GM19395 (cell line): ENCODE data around the gene GFAP.

Source experiments
- ATAC-seq: cut with Tn5 transposase; IDR thresholded peaks from one replicate; pipeline ENCODE4 v1.9.1; 2021; ENCODE audit warnings: mild to moderate bottlenecking, moderate library complexity; ENCODE audit not compliant: unreplicated experiment

Gene GFAP

DNA sequence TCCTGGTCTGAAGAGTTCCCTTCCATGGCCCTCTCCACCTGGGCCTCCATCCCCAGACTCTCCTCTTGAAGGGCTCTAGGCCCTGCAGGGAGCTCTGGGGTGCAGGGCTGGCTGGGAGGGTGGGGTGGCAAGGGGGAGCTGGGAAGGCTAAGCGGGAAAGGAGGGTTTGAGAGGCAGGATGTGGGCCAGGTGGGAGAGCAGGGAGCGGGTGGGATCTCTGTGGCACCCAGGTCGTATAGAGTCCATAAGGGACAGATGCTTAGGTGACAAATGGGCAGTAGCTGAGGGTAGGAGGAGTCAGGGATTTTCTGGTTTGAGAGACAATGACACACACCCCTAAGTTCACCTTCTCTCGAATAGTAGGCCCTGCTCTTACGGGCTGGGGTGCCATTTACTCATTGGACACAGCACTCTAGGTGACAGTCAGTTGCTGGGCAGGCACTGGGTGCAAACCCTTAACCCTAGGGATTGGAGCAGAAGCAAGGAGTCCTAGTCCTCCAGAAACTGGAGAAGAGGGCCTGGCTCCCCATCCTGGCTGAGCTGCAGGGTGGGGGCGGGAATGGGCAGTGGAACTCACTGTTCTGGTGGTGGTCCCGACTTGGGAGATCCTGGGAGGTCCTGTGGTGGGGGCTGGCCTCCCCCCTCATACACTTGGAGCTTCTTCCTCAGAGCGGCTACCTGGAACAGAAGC is 16.9 kb upstream of the GFAP start:
- no peak for ATAC-seq

DNA sequence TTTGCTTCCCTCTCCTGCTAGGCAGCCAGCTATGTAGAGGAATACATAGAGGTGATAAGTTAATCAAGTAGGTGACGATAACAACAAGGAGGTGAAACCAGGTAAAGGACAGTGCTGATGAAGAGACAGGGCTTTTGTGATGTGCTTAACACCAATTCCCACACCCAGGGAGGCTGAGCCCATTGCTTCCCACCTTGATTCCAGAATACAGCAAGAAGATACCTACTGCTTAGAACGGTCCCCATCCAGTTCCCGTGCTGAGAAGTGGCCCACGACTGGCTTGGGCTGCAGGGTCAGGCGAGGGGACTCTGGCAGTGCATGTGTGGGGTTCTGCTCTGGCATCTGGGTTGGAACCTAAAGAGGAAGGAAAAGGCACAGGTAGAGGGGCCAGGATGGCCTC is 16.1 kb upstream of the GFAP start:
- no peak for ATAC-seq

DNA sequence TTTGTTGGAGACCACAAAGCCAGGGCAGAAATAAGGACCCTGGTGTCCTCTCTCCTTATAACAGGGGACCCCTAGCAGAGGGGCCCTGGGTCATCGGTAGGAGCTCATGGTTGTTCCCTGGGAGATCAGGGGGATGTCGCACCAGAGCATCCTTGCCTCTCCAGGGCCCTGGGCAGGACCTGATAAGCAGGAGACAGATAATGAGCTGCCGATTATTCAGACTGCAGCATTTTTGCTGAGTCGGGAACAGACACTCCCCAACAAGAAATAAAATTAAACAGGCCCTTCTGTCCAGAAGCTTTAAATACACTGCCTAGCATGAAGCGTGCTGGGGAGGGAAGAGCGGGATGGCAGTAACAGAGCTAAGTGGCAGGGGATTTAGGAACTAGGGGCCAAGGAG is 15.4 kb upstream of the GFAP start:
- ATAC-seq: no peak

DNA sequence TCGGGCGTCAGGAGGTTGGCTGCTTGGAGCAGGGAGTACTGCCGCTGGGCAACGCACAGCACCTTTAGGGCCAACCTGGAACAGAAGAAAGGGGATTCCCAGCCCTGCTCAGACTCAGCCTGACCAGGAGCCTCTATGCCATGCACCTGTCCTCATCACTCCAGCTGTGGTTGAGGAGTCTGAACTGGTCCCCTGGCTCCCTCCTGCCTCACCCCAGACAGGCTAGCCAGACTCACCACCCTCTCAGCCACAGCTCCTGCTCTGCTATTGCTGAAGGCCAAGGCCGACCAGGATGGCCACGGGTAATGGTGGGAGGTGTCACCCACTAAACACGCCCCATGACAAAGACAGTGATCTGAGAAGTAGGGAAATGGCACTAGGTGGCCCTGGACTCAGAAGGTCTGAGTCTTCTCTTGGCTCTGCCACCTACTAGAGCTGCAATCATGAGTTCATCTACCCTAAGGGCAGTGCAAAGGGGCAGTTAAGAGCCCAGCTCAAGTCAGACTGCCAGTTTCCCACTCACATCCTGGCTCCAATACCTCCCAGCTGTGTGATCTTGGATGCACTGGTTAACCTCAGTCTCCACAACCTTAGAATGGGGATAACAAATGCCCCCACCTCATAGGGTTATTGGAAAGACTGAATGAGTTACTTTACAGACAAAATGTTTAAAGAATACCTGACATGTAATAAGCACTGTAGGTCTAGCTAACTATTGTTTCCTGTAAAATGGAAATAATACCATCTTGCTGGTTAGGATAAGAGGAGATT is 13.8 kb upstream of the GFAP start:
- ATAC-seq: no peak

DNA sequence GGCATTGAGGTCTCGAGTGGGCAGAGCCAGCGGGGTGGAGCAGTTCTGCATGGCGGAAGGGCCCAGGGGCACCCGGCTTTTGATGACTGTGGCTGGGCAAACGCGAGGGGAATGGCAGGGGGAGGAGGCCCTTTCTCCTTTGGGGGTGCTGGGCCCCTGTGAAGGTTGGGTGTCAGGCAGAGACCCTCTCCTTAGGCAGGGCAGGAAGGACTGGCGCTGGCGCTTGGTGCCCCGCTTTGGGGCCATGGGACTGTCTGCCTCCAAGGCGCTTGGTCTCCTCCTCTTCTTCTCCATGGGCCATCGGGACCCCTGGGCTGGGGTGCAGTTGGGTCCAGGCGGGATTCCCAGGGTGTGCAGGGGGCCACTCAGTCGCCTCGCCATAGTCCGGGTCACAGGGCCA is 12.8 kb upstream of the GFAP start:
- no peak for ATAC-seq

DNA sequence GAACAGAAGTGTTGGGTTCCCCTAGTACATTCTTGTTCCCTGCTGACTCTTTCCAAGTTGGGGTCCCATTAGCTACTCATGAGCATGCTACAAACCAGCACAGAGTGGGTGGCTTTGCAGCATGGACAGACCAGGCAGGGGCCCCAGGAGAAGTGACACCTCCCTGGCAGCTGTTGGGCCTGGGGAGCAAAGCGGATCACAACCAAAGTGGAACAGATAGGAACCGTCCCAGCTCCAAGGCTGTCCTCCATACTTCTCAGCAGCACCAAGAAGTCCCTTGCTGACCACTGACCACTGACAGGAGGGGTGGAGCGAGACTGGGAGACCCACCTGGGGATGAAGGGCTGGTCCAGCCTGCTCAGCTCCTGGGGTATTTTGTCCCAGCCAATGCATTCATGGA is 12.4 kb upstream of the GFAP start:
- no peak for ATAC-seq

DNA sequence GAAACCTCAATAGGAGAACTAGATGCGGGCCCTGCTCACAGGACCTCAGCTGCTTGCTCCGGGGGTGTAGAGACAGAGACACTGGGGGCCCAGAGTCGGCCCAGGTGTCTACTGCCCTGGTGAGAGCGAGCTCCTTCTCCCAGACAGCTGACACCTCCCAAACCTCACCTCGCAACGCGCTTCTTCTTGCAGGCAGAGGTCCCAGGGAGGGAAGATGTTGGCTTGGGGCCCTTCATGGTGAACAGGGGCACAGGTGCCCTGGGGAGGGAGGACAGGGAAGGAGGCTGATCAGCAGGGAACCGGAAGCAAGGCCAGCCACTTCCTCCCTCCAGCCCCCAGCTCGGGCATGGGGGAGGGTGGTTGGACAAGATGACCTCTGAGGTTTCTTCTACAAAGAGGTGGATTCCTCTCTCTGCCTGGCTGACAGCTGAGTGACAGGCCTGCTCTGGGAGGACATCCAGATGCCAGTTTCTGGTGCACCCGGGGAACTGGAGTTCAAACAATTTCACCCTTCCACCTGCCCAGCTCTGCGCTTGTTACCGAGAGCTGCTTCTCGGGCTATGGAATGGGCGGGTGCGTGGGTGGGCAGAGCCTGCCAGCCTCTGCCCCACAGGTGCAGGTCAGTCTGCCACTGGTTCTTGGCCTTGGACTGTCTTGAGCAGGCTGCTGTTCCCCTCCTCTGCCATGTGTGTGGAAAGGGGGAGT is 11.7 kb upstream of the GFAP start:
- no peak for ATAC-seq

DNA sequence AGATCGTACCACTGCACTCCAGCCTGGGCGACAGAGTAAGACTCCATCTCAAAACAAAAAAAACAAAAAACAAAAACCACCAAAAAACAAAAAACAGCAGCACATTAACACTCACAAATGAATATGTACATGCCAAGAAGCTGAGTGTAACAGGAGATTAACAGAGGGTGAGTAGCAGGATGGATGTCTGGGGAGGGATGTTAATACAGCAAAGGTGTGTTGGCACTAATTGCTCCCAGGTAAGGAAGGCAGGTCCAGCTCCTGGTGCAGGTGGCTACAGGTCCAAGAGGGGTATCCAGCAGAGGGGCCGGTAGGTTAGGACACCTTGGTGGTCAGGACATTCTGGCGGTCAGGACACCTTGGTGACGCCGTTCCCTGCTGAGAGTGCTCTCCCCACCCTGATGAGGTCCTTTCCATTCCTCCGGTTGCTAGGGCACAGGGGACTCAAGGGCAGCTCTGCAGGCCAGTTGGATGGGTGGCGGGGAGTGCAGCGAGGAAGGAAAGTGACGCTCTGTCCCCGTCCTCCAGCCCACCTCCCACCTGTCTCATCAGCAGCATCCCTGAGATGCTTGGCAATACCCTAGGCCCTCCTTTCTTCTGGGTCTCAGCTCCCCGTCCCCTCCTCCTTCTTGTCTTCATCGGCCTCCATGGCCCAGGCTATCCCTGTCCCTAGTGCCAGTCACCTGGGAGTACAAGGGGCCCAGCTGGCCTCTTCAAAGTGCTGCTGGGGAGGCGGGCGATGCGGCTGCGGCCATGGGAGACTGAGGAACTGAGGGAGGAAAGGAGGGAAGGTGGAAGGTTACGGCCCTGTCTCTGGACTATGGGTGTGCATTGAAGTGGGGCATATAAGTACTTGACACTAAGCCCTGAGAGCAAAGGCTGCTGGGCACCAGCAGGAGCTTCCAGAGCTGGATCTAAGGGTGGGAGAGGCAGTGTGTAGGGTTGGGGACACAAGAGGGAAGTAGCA is 10.7 kb upstream of the GFAP start:
- no peak for ATAC-seq

DNA sequence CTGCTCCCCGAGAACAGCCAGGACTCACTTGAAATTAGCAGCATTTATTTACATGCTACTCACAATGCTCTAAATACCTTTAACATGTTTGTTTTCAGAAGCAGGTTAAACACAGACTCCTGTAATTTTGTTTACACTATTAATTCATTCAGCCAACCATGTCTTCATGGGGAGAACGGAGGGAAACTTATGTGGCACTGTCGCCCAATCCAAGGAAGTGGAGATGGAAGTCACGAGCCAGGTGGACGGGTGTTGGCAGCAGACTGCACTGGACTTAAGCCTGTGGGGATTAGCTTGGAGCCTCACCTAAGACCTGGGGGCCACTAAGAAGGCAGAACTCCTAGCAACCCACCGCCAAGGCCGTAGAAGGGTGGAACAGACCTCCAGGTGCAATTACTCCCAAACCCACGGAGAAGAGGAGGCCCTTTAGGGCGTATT is 8.8 kb upstream of the GFAP start:
- ATAC-seq: no peak

DNA sequence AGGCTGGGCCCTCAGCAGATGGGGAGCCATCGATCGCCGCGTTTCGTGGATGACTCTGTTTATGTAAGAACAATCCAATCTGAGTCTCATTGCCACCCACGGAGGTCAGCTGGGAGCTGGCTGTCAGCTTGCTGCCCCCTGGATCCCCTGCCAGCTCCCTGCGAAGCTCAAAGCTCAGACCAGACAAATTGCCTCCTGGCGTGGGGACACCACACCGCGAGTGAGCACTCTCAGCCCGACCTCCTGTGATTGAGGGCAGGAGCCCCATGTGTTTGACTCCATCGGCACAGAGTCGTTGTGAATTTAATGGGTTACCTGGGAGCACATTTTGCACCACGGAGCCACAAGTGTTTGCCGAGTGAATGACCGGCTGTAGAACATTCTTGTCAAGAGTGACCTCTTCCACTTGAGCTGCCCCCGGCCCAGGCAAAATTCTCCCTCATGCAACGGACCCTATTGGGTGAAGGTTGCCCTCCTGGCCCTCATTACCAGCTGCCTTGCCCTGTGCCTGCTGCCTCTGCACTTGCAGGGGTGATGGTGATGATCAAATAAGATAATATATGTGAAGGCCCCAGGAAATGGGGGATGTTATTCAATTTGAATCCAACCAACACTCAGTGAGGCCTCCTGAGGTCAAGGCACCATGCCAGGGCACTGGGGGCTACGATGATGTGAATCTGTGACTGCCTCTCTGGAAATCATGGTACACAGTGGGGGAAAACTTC is 7.6 kb upstream of the GFAP start:
- ATAC-seq: no peak

DNA sequence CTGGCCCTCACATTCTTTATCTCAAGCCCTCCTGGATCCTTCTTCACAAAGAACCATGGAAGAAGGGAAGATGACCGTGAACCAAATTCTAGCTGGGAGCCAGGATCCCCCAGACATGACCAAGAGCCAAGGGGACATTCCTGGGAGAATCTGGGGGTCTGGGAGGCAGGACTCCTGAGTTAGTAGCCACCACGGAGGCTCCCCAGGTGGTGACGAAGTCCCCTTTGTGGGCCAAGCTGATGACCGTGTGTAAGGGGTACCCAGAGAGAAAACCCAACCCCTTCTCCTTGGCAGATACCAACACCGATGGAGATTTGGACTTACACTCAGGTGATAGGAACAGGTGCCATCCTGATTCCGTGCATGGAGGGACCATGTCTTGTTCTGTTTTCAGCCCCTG is 6.8 kb upstream of the GFAP start:
- no peak for ATAC-seq

DNA sequence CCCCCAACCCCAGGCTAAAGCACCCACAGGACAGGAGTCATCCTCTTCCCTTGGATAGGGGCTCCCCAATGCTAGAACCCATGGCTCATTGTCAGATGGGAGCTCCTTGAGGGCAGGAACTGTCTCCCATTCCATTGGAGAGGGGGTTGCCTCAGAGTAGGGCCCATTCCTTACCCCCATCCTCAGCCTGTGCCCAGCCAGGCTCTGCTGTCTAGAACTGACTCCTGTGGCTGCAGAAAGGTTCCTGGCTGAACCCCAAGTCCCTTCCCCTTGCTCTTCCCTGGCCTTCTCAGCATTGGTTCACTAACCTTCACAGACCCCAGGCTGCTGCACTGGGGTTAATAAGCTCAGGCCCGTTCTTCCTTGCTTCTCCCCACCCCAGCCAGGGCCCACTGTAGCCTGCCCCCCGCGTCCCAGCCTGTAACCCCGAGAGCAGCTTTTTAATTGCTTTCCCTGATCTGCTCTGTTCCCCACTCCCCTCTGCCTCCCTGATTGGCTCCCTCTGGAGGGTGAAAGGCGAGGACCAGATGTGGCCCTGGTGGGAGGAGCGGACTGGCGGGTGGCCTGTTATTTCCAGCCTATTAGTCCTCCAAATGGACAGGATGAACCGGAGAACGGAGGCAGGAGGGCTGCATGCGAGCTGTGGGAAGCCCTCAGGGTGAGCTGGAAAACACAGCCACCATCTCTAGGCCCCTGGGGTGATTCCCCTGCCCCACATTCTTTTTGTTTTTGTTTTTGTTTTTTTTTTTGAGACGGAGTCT is 6.0 kb upstream of the GFAP start:
- ATAC-seq: no peak

DNA sequence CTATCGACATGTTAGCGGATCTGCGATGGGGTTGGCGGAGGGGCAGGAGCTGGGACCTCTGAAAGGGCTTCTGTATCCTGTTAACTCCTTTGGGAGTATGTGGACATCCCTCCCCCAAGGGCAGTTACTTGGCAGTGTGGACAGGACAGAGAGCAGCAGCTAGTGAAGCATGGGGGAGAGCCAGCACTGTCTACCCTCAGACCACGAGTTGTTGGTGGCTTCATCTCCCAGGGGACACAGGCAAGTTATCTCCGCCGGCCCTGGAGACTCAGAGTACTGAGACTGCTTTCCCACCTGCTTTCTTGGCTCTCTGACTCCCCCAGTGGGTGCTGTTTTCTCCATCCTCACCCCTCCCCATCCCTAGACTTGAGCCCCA is 5.3 kb upstream of the GFAP start:
- ATAC-seq: no peak

DNA sequence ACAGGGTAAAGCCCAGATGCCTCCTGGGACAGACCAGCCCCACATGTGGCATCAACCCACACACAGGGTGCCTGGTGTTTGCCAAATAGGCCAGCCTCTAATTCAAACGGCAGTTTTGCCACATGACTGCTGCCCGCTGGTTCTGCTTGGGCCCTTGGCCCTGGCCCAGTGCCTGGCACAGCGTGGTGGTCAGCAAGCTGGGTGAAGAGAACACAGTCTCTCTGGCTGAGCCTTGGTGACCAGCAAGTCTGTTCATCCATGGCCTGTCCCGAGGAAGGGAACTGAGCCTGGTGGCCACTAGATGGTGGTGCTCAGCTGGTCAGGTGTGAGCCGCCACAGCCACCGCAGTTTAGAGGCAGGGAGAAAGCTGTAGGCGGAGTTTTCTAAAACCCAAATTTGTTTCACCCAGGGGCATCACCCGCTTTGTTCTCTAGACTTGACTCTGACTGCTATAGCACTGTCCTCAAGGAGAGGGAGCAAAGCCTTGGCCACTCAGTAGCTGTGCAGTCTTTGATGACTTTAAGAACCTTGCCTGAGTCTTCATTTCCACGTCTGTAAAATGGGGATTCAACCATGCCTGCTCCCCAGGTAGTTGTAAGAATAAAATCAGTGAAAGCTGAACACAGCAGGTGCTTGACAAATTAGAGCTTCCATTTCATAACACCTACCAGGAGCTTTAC is 4.7 kb upstream of the GFAP start:
- ATAC-seq: no peak

DNA sequence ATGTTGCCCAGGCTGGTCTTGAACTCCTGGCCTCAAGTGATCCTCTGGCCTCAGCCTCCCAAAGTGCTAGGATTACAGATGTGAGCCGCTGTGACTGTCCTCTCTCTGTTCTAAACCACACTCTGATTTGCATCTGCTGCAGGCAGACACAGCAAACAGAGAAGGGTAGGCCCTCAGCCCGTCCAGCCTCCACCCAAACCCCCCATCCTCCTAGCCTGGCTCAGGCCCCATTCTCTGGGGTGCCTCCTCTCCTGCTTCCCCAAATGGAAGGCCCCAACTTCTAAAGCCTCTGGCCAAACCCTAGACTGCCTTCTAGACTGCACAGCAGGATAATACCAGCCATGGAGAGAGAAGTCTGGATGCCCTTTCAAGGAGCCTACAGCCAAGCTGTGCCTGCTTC is 4.1 kb upstream of the GFAP start:
- ATAC-seq: no peak

DNA sequence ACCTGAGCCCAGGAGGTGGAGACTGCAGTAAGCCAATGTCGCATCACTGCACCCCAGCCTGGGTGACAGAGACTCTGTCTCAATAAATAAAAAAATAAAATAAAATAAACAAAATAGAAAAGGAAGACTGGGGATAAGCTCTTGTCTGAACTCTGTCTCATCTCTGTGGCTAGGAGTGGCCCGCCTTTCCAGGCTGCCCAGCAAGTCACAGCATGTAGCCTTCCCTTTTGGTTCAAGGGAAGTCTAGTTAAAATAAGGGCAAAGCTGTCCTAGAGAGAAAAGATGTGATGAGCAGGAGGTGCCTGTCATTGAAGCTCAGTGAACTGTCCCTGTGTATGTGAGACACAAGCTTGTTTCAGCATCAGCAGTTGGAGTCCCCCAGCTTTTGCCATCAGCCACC is 2.7 kb upstream of the GFAP start:
- no peak for ATAC-seq

DNA sequence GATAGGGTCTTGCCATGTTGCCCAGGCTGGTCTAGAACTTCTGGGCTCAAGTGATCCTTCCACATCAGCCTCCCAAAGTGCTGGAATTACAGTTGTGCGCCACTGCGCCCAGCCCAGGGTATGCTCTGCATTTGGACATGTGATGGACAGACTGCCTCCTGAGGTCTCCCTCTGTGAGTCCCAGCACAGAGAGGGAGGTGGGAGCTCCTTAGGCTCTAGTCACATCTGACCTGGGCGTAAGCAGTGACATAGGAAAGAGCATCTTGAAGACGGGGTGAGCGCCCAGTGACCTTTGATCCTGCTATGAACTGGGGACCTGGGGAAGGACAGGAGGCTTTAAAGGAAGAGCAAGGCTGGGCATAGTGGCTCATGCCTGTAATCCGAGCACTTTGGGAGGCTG is 2.2 kb upstream of the GFAP start:
- ATAC-seq: no peak

DNA sequence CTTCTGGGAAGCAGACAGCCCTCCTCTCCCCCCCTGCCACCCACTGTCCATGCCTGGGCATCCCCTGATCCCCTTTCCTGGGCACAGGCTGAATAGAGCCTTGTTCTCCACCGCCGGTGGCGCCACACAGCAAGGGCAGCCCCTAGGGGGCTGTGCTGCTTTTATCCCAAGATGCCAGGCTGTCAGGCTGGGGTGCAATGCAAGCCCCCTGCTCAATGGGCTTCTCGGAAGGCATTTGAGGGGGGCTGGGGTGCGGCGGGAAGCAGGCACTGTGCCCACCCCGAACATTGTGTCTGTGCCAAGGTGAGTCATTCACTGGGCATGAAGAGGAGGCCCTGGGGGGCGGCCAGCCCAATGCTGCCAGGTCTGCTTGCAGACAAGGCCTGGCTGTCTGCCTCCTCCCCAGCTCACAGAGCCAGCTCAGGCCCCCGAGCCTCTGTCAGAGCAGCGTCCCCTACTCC is 1.5 kb upstream of the GFAP start:
- no peak for ATAC-seq
